ENCODE measurements around the gene IZUMO1.
"Not testable (repeated sequence)": the region's sequence is repeated elsewhere in the genome, so short reads cannot be mapped to it uniquely, and the experiment has no call there.

IZUMO1 gene
- total RNA-seq, result 0 to 0.12 (median 0.05) reads per million in 18 experiments

- DNase-seq, result peak; percentile 79 to 81
These were observed at the start of gene IZUMO1 for GRCh38 chr19:48746738-48747575. TSS of gene IZUMO1 (minus strand) at chr19:48746909. CDS start at chr19:48745859, 1,050 bp downstream.

- DNase-seq, result no peak
These were observed 49.0 kb upstream of the IZUMO1 start for GRCh38 chr19:48795685-48796070.

DNA sequence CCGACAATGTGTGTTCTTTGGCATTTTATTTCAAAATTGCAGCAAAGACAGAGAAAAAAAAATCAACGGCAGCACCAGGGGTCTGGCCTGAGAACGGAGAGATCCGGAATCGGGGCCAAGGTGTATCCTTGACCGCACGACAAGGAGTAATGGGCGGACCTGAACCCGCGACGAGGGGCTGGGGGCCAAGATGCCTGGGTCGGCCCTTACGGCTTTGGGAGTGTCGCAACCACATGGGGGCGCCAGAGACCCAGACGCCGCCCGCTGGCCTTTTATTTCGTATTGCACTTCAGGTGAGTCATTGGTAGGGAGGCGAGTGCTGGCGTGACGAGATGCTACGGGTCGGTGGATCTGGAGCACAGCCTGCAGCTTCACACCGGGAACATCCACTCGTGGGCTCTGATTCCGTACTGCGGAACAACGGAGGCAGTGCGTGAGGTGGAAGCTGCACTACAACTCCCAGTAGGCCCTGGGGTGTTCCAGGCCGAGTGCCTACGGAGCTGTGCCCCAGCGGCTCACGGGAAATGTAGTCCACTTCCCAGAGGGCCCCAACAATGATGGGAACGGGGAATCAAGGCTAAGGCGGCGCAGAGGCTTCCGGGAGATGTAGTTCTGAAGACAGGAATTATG lies 48.5 kb upstream of the IZUMO1 start:
- peak; percentile 94 to 95 for DNase-seq

DNA sequence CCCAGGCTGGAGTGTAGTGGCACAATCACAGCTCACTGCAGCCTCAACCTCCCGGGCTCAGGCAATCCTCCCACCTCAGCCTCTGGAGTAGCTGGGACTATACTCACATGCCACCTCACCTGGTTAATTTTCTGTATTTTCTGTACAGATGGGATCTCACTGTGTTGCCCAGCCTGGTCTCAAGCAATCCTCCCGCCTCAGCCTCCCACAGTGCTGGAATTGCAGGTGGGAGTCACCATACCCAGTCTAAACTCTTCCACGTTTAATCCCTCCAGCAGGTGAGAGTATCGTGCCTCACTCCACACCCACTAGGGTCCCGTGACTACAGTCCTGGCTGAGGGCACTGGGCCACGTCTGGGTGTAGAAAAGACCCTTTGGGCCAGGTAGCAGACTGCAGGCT lies 47.6 kb upstream of the IZUMO1 start:
- DNase-seq, result no peak

DNA sequence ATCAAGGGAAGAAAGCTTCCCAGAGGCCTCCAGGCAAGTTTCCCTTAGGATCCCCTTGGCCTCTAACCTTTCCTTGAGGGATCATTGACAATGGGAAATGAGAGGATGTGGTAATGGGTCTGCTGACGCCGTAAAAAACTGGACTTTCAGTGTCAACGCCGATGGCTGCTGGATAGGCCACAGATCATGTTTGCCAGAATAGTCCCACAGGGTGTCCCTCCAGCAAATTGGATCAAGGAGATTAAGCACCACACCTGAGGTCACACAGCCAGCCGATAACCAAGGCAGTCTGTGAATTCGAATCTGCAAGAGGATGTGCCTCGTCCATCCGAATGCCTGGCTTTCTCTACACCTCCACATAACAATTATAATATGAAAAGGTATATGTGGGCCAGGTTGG lies 46.6 kb upstream of the IZUMO1 start:
- DNase-seq, result no peak

GRCh38 chr19:48787331-48787730 lies 40.6 kb upstream of the IZUMO1 start:
- DNase-seq, result not testable (repeated sequence)

DNA sequence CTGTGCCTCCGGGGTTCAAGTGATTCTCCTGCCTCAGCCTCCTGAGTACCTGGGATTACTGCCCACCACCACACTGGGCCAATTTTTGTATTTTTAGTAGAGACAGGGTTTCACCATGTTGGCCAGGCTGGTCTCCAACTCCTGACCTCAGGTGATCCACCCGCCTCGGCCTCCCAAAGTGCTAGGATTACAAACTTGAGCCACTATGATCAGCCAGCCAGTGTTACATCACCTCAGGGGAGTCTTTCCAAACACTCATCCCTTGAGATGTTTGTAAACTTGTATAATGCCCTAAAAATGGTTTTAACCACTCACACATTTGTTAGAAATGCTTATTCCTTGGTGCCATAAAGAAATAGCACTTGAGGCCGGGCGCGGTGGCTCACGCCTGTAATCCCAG lies 39.7 kb upstream of the IZUMO1 start:
- DNase-seq, result not testable (repeated sequence)

- DNase-seq, result peak in 1 of 2 donors; percentile 25
These were observed 37.8 kb upstream of the IZUMO1 start for GRCh38 chr19:48784527-48784926.

GRCh38 chr19:48780631-48781391 lies 34.1 kb upstream of the IZUMO1 start:
- peak; percentile 77 to 84 for DNase-seq

GRCh38 chr19:48779636-48780035 lies 32.9 kb upstream of the IZUMO1 start:
- DNase-seq, result no peak

DNA sequence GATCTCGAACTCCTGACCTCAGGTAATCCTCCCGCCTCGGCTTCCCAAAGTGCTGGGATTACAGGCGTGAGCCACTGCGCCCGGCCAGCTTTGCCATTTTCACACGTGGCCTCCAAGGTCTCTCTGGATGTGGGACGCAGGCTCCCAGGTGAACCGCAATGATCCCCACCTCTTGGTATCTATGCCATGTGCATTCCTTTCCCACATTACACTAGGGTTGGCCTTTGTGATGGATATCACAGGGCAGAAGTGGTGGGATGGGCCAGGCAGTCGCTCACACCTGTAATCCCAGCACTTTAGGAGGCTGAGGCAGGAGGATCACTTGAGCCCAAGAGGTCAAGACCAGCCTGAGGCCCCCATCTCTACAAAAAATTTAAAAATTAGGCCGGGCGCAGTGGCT lies 31.0 kb upstream of the IZUMO1 start:
- no peak for DNase-seq

GRCh38 chr19:48777139-48777538 lies 30.4 kb upstream of the IZUMO1 start:
- DNase-seq, result no peak

DNA sequence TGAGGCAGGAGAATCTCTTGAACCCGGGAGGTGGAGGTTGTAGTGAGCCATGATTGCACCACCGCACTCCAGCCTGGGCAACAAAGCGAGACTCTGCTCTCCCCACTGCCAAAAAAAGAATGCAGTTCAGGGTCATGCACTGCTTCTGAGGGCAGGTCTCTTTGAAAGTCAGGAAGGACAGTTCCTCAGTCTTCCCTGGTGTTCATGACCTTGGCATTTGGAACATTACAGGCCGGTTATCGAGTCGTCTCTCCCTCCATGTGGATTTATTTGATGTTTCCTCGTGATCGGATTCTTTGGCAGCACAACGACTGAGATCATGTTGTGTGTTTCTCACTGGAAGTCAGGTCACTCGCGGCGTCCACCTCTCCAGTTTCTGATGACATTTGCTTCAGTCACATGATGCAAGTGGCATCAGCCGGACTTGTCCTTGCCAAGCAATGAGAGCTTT lies 25.8 kb upstream of the IZUMO1 start:
- DNase-seq, result no peak

GRCh38 chr19:48770734-48771472 lies 24.2 kb upstream of the IZUMO1 start:
- DNase-seq, result no peak

DNA sequence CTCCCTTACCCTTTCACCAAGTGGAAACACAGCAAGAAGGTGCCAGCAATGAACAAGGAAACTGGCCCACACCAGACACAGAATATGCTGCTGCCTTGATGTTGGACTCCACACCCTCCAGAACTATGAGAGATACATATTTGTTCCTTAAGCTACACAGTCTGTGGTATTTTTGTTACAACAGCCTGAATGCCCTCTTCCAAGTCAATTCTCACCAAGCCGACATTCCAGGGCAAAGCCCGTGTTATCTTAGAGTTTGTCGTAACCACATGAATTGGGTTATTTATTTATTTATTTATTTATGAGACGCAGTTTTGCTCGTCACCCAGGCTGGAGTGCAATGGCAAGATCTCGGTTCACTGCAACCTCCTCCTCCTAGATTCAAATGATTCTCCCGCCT lies 23.6 kb upstream of the IZUMO1 start:
- no peak for DNase-seq

GRCh38 chr19:48768994-48769713 lies 22.4 kb upstream of the IZUMO1 start:
- peak; percentile 15 to 68 for DNase-seq

GRCh38 chr19:48768171-48768753 lies 21.6 kb upstream of the IZUMO1 start:
- DNase-seq, result not testable (repeated sequence)

DNA sequence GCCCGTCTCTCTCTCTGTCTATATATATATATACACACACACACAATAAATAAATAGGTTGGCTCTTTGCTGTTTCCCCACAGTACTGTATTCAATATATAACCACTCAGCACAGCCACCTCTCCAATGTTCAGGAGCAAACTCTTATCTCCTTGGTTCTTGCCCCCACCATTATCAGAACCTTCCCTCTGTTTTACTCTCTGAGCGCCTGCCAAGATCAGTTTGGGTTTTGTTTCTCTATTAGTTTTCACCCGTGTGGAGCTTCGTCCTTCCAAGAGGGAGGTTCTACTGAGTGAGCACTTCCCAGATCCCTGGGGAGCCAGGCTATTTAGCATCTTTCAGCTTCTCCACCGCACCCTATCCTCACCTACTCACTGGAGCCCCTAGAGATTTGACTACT lies 19.1 kb upstream of the IZUMO1 start:
- not testable (repeated sequence) for DNase-seq

GRCh38 chr19:48760504-48761205 lies 13.9 kb upstream of the IZUMO1 start:
- peak in 1 of 2 donors; percentile 13 for DNase-seq

DNA sequence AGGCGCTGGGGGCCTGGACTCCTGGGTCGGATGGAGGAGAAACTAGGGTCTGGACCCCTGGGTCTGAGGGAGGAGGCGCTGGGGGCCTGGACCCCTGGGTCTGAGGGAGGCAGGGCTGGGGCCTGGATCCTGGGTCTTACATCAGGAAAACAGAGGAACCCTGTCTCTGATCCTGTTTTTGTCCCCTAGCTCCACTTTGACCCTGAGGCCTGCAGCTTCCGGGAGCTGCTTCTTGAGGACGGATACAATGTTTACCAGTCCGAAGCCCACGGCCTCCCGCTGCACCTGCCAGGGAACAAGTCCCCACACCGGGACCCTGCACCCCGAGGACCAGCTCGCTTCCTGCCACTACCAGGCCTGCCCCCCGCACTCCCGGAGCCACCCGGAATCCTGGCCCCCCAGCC lies 11.0 kb upstream of the IZUMO1 start:
- no peak for DNase-seq
